Measurements from ENCODE around the gene UBTD2.

The UBTD2 gene

GRCh38 chr5:172171118-172171517 is 112.4 kb downstream of the UBTD2 start:
- DNase-seq (ENCODE audit: low spot score) = no peak

- no peak for DNase-seq (ENCODE audit: low spot score)
These were observed 113.3 kb downstream of the UBTD2 start for GRCh38 chr5:172170251-172170701.

GRCh38 chr5:172169216-172169615 is 114.3 kb downstream of the UBTD2 start:
- DNase-seq (ENCODE audit: low spot score) = no peak

- DNase-seq (ENCODE audit: low spot score) = no peak
These were observed 115.3 kb downstream of the UBTD2 start for GRCh38 chr5:172168311-172168710.

GRCh38 chr5:172167895-172168294 is 115.7 kb downstream of the UBTD2 start:
- DNase-seq (ENCODE audit: low spot score) = no peak

- DNase-seq (ENCODE audit: low spot score) = no peak
These were observed 117.3 kb downstream of the UBTD2 start for GRCh38 chr5:172166030-172166826.

- no peak for DNase-seq (ENCODE audit: low spot score)
These were observed 118.1 kb downstream of the UBTD2 start for GRCh38 chr5:172165465-172165864.

GRCh38 chr5:172164769-172165212 is 118.8 kb downstream of the UBTD2 start:
- no peak for DNase-seq (ENCODE audit: low spot score)

GRCh38 chr5:172163346-172163745 is 120.2 kb downstream of the UBTD2 start:
- DNase-seq (ENCODE audit: low spot score) = no peak

- no peak for DNase-seq (ENCODE audit: low spot score)
These were observed 120.6 kb downstream of the UBTD2 start for GRCh38 chr5:172162987-172163343.

GRCh38 chr5:172162323-172162986 is 121.1 kb downstream of the UBTD2 start:
- no peak for DNase-seq (ENCODE audit: low spot score)

- no peak for DNase-seq (ENCODE audit: low spot score)
These were observed 123.1 kb downstream of the UBTD2 start for GRCh38 chr5:172160506-172160905.
